NCI-H1092 treated with DMSO at 0.1 percent for 48 hours (cell line): ENCODE measurements around the gene TDRD7.
"Not testable (repeated sequence)": the region's sequence is repeated elsewhere in the genome, so short reads cannot be mapped to it uniquely, and the experiment has no call there.

ENCODE experiments used
- DNase-seq: peaks from one replicate; lab custom pipeline; 2025; lab: John Stamatoyannopoulos, UW

Gene TDRD7

DNA sequence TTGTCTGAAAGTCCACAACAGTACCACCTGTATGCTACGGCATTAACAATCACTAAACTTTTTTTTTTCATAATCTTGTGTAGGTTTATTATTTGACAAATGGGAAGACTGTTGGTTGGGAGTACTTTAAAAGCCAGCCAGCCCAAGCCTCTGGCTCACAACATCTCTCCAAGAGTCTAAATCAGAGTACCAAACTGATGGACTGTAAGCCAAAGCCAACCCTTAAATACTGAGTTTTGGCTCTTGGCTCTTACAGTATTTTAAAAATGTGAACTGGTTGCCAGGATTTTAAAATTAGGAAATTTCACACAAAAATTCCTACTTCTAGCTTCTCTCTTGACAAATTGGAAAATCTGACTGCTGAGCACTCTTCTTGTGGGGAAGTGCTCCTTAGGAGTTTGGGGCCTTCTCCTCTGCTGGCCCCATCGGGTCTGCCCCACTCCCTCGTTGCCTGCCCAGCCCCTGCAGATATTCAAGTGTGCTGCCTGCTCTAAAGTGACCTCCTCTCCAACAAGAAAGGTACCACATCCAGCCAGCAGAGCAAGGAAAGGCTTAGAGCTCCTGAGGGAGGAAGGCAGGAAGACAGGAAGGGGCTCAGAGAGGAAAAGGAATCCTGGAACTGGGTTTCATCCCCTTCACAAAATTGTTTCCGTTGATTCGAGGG lies 67.7 kb downstream of the TDRD7 start:
- no peak for DNase-seq

DNA sequence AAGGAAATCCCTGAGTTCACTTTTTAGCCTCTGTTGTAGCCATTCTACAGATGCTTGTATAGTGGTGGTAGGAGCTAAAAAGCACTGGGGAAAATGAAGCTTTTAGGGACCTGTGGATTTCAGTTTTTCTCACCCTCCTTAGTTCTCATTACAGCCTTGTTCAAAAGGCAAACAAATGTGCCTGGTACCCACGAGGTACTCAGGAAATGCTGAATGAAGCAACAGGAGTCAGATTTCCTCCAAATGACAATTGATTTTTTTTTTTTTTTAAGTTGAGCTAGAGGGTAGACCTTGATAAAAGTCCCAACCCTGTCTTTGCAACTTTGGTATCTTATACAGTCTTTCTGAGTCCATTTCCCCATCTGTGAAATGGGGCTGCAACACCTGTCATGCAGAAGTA lies 68.3 kb downstream of the TDRD7 start:
- no peak for DNase-seq

DNA sequence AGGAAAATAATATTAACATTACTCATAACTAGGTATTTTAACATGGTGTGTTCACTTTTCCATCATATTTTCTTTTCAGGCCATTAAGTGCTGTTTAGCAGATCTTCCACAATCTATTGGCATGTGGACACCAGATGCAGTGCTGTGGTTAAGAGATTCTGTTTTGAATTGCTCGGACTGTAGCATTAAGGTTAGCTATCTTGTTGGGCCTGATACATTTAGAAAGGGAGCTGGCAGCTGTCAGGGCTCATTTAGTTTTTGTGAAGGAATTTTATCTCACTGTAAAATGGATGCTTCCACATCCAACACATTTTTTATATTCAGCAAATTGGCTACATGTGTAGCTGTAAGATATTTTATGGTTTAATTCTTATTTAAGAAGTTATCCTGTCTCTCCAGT lies 68.9 kb downstream of the TDRD7 start:
- DNase-seq: no peak

DNA sequence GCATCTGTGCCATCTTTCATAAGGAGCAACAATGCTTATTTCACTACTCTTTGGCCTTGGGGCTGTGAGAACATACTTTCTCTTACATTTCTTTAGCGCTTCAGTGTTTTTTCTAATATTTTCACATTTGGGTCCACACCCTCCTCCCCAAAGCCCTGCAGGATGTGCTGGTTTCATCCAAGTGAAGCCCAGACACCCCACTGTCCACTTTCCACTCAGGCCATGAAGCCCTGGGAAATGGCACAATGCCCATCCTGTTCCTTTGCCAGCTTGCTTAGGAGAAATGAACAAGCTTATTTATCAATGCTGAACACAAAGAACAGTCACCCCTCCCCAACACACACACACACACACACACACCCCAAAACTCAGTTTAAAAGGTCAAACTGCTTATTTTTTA lies 72.2 kb downstream of the TDRD7 start:
- DNase-seq: no peak

GRCh38 chr9:97487107-97487506 lies 75.2 kb downstream of the TDRD7 start:
- DNase-seq: no peak

DNA sequence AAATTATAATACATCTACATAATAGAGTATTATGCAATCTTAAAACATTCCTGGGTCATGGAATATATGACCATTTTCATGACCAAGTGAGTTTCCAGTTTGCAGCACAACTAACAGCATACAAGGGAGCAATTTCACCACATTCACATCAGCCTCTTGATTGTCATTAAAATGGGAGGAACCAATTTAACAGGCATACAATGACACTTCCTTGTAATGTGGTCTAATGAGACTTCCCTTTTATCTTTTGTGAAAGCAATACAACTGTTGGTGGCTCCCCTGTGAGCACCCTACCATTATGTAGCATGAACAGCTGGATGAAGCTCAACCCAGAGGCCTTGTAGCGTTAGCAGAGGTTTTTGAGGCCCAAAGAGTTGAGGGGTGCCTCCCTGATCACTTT lies 76.0 kb downstream of the TDRD7 start:
- no peak for DNase-seq

DNA sequence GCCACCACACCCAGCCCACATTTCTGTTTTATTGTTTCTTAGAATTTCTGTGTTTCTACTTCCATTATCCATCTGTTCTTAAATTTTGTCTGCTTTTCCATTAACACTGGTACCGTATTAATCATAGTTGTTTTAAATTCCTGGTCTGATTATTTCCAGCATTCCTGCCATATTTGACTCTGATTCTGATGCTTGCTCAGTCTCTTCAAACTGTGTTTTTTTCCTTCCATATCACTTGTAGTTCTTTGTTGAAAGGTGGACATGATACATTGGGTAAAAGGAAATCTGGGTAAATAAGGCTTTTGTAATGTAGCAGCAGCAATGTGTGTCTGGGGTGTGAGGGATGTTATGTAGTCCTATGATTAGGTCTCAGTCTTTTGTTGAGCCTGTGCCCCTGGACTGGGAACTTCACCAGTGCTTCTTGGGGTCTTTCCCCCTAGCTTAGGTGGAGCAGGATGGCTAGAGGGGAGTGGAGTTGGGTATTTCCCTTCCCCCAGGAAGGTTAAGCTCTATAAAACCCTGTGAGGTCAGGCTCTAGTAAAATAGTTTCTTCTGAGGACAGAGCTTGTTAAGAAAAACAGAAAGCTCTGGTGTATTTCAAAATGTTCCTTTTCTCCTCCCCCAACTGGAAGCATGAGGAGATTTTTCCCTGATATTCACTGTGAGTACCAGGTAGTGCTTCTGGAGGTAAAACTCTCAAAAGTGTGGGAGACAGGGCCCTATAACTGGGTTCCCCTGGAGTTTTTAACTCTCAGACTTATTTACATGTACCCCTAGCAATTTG lies 79.5 kb downstream of the TDRD7 start:
- DNase-seq: no peak

DNA sequence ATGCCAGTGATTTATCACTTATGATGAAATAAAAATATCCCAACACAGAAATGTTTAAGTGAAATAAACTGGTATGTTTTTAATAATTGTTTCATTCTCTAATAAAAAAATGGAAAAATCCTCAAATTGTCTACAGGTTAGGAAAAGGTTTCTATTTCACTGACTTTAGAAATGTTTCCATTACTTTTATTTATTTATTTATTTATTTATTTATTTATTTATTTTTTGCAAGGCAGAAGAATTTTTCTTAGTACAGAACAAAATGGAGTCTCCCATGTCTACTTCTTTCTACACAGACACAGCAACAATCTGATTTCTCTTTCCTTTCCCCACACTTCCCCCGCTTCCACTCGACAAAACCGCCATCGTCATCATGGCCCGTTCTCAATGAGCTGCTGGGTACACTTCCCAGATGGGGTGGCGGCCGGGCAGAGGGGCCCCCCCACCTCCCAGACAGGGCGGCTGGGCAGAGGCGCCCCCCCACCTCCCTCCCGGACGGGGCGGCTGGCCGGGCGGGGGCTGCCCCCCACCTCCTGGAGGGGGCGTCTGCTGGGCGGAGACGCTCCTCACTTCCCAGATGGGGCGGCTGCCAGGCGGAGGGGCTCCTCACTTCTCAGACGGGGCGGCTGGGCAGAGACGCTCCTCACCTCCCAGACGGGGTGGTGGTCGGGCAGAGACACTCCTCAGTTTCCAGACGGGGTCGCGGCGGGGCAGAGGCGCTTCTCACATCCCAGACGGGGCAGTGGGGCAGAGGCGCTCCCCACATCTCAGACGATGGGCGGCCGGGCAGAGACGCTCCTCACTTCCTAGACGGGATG lies 85.9 kb downstream of the TDRD7 start:
- DNase-seq: not testable (repeated sequence)

- DNase-seq: not testable (repeated sequence)
These were observed 87.0 kb downstream of the TDRD7 start for GRCh38 chr9:97498846-97499245.

DNA sequence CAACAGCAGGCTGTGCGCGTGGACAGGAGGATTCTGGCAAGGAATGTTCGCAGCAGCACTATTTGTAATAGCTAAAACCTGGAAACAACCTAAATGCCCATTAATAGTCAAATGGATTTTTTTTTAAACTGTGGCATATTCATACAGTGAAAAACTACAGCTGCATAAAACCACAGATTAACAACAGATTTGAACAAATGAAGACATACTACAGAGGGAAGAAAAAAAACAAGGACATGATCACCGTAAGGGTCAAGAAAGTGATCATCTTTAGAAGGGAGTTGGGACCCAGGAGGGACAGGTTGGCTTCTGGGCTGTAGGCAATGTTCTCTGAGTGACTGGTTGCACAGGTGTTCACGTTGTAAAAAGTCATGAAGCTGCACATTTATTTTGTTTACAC lies 88.4 kb downstream of the TDRD7 start:
- no peak for DNase-seq

- DNase-seq: no peak
These were observed 88.9 kb downstream of the TDRD7 start for GRCh38 chr9:97500765-97501176.

- DNase-seq: peak; percentile 41
These were observed 89.5 kb downstream of the TDRD7 start, which contains the start of gene TMOD1 for GRCh38 chr9:97501177-97501971. TSS of gene TMOD1 (plus strand) at chr9:97501666. CDS start at chr9:97524189, 22,523 bp downstream.

GRCh38 chr9:97501972-97502221 lies 90.0 kb downstream of the TDRD7 start:
- DNase-seq: peak; percentile 23

DNA sequence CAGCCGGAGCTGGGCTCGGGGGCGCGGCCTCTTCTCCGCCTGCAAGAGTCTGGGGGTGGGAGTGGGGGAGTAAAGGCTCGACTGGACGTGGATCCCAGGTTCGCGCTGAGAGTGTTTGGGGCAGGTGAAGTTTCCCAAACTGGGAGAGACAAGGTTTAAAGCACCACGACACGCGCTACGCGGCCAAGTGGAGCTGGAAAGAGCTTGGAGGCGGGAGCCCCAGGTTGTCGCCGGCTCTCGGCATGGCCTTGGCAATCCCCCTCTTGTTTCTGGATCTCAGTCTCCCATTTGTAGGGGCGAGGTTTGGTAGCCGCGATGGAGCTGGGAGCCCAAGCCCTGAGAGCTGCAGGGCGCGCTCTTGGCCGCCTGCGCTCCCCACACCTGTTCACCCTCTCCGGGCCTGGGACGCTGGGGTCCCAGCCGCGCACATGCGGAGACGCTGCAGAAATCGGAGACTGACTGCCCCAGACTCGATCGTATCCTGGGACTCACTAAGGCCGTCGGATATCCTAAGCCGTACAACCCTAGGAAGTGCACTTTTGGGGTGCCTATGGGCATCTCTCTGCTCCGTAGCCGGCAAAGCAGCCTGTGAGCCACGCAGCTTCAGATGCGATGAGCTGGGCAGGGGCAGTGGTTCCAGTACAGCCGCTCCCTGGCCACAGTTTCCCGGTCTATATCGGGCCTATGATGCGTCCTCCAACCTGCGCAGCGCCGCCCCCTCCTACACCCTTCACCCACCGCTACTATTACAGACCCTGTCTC lies 90.5 kb downstream of the TDRD7 start:
- DNase-seq: no peak

- no peak for DNase-seq
These were observed 91.3 kb downstream of the TDRD7 start for GRCh38 chr9:97502984-97503861.

DNA sequence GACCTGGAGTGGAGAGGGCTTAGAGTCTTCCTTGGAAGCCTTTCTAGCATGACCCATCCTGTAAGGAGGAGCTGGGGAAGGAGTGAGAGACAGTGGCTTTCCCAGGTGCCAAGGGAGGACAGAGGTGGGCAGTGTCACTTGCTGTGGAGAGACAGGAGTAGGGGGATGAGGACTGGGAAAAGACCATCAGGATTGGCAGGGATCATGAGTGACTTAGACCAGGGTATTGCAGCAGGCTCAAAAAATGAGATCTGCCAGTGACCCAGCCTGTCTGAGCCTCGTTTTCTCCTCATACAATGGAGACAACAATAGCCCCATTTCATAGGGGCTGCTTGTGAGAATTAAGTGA lies 91.9 kb downstream of the TDRD7 start:
- no peak for DNase-seq

GRCh38 chr9:97504381-97505216 lies 92.7 kb downstream of the TDRD7 start:
- no peak for DNase-seq

DNA sequence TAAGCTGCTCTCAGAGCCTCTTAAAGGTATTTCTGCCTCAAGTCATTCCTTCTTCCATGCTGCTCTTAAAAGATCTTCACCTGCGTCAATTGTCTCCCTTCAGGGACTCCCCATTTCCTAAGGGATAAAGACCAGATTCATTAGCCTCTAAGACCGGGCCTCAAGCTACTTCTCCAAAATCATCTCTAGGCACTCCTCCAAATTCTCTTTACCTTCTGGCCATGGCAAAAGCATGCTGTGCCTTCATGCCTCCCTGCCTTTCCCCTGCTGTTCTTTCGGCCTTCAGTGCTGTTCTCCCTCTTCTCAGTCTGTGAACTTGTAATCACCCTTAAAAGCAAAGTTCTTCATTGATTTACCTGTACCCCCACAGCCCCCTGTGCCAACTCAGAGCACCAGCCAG lies 93.9 kb downstream of the TDRD7 start:
- no peak for DNase-seq

GRCh38 chr9:97506306-97506705 lies 94.4 kb downstream of the TDRD7 start:
- no peak for DNase-seq

GRCh38 chr9:97506787-97507186 lies 94.9 kb downstream of the TDRD7 start:
- no peak for DNase-seq
